Dedifferentiated amniotic fluid mesenchymal stem cell (primary cell): ENCODE results near the gene PGPEP1.
"Not testable (repeated sequence)": the region's sequence is repeated elsewhere in the genome, so short reads cannot be mapped to it uniquely, and the experiment has no call there.

Experiments used
- DNase-seq: peaks from one replicate; pipeline ENCODE4 v3.0.0-alpha.2; 2016; ENCODE audit errors: extremely low spot score

The PGPEP1 gene

GRCh38 chr19:18364277-18364825, 24.0 kb downstream of the PGPEP1 start:
- DNase-seq, result not testable (repeated sequence)

- DNase-seq, result peak; percentile 98
Measured at GRCh38 chr19:18364826-18365528, 24.6 kb downstream of the PGPEP1 start.

GRCh38 chr19:18366021-18366435, 25.6 kb downstream of the PGPEP1 start:
- no peak for DNase-seq

- DNase-seq, result no peak
Measured at GRCh38 chr19:18368504-18369222, 28.3 kb downstream of the PGPEP1 start.

- no peak for DNase-seq
Measured at GRCh38 chr19:18373407-18373891, 33.1 kb downstream of the PGPEP1 start.

- peak; percentile 74 for DNase-seq
Measured at GRCh38 chr19:18373892-18374629, 33.7 kb downstream of the PGPEP1 start.

- DNase-seq, result no peak
Measured at GRCh38 chr19:18377026-18377425, 36.6 kb downstream of the PGPEP1 start.

- DNase-seq, result no peak
Measured at GRCh38 chr19:18379803-18380747, 39.7 kb downstream of the PGPEP1 start.

- DNase-seq, result no peak
Measured at GRCh38 chr19:18380843-18381242, 40.4 kb downstream of the PGPEP1 start.

- not testable (repeated sequence) for DNase-seq
Measured at GRCh38 chr19:18383622-18384021, 43.2 kb downstream of the PGPEP1 start.

GRCh38 chr19:18384775-18385174, 44.4 kb downstream of the PGPEP1 start:
- no peak for DNase-seq

- no peak for DNase-seq
Measured at GRCh38 chr19:18385359-18385674, 44.9 kb downstream of the PGPEP1 start.

- DNase-seq, result no peak
Measured at GRCh38 chr19:18385675-18386542, 45.5 kb downstream of the PGPEP1 start, which contains the start of gene GDF15. TSS of gene GDF15 (plus strand) at chr19:18386158. CDS start at chr19:18386190, 32 bp downstream.

GRCh38 chr19:18386543-18387271, 46.3 kb downstream of the PGPEP1 start:
- DNase-seq, result peak; percentile 50

- DNase-seq, result no peak
Measured at GRCh38 chr19:18388100-18388959, 47.9 kb downstream of the PGPEP1 start.

GRCh38 chr19:18388960-18389725, 48.7 kb downstream of the PGPEP1 start:
- DNase-seq, result no peak

- DNase-seq, result no peak
Measured at GRCh38 chr19:18389726-18390064, 49.3 kb downstream of the PGPEP1 start.
